Measurements from ENCODE around the gene SLC37A4. TPM values are rescaled to one million over a fixed set of nuclear protein-coding genes. Genes with fewer than 3 reads are reported as not detected.

The SLC37A4 gene
- total and polyA plus RNA-seq, 2 experiments from 2014 or later = 7.9 to 13.7 TPM

DNA sequence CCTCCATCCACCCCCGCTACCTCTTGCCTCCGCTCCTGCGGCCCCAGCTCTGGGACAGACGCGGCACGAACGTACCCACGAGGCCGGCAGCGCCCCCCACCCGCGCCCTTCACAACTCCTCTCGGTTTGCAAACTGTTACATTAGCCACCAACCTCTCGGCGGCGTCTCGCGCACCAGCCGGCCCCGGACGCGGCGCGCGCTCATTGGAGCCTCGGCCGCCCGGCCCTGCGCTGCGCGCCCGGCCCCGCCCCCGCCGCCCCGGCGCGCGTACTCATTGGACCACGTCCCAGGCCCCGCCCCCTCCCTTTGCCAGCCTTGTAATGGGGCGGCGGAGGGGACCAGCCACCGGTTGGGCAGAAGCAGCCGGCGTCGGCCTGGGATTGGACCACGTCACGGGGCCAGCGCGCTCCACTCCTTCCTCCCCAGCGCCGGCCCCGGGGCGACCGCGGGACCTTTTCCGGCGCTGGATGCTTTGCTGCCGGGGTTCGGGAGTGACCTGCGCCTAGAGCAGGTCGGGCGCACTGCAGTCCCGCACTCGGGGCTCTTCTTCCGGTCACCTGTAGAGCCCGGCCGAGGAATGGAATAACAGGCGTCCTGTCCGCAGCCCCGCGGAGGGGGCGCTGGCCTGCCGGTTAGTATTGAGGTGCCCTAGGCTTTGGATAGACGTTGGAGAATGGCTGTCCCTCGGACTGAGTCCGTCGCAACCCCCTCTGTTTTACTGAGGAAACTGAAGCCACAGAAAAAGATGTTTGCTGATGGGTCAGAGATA lies 26.5 kb upstream of the SLC37A4 start, which contains the start of gene HYOU1:
TSS of gene HYOU1 (minus strand) at position 206 of the 770 bp plus-strand sequence. CDS start 1,045 bp downstream, outside the sequence.
- Histone ChIP-seq H2AFZ (peak within 1 kb of the TSS; percentile 86), H4K20me1 (ENCODE audit: insufficient read depth) (no peaks in the 10 kb centered on the region), H3K27ac (peak within 1 kb of the TSS; percentile 82), H3K9ac (peak within 1 kb of the TSS; percentile 93), H3K79me2 (ENCODE audit: insufficient read depth) (peaks cover 57% of the 10 kb centered on the region), H3K4me3 (peak within 1 kb of the TSS; percentile 91), H3K36me3 (ENCODE audit: low read depth) (peaks cover 18% of the 10 kb centered on the region; the same call in 1 of the 2 replicates), H3K4me2 (ENCODE audit: unreplicated experiment) (peak within 1 kb of the TSS; percentile 87), H3K9me2 (ENCODE audit: insufficient read depth) (no peaks in the 10 kb centered on the region), H3K27me3 (replicated peaks; ENCODE audit: insufficient read depth) (no peaks in the 10 kb centered on the region), H3K9me3 (ENCODE audit: low read depth) (no peaks in the 10 kb centered on the region), H3F3A (ENCODE audit: insufficient read depth) (peaks cover 10% of the 10 kb centered on the region; the same call in 1 of the 2 replicates), H3K4me1 (ENCODE audit: insufficient read depth) (peaks cover 13% of the 10 kb centered on the region; the same call in 1 of the 2 replicates)
- no peak for TF ChIP-seq EZH2 (IDR thresholded peaks at IDR 0.05; ENCODE audit: insufficient read depth, poor library complexity, severe bottlenecking)
- no peak for TF ChIP-seq EZH2phosphoT487 (IDR thresholded peaks at IDR 0.05; ENCODE audit: insufficient read depth, low read depth)
- in situ Hi-C loops (cut with MboI) = no loop called here
- WGBS, 2 experiments (ENCODE audit: low coverage in 1 of 2, low lambda C conversion rate in 2 of 2, missing lambda C conversion rate in 2 of 2) = 1% methylated on average over 57 to 70 of the region's 79 CpGs
- DNase-seq = peak; percentile 99

DNA sequence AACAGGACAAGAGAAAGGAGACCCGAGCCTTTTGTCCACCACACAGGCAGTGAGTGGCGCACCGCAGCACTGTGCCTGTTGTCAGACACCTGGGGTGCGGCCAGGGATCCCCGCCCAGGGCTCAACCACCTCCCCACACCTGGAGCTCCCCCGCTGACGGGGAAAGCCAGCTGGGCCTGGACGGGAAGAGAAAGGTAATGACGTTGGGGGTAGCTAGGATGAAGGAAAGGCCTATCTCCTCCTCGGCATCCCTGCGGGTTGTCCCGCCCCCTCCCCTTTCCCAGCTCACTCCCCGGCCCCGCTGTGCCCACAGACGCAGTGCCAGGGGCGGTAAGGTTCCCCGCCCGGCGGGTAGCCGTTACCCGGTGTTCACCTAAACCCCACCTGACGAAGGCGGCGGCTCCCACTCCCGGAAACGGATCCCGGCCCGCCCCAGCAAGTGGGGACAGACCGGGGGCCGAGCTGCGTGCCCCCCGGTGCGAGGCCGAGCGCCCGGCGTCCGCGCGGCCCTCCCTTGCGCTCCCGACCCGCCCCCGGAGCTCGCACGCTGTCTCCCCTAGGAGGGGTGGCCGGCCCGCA lies 25.8 kb upstream of the SLC37A4 start:
- Histone ChIP-seq H3K4me3 (peak overlapping the region; percentile 88), H3K27me3 (replicated peaks; ENCODE audit: insufficient read depth) (no peaks in the 10 kb centered on the region), H3F3A (ENCODE audit: insufficient read depth) (peaks cover 10% of the 10 kb centered on the region; the same call in 1 of the 2 replicates), H3K36me3 (ENCODE audit: low read depth) (peaks cover 18% of the 10 kb centered on the region; the same call in 1 of the 2 replicates), H3K9ac (peak overlapping the region; percentile 93), H3K79me2 (ENCODE audit: insufficient read depth) (peaks cover 55% of the 10 kb centered on the region), H3K9me3 (ENCODE audit: low read depth) (no peaks in the 10 kb centered on the region), H2AFZ (peak overlapping the region; percentile 72), H4K20me1 (ENCODE audit: insufficient read depth) (no peaks in the 10 kb centered on the region), H3K4me1 (ENCODE audit: insufficient read depth) (peaks cover 13% of the 10 kb centered on the region; the same call in 1 of the 2 replicates), H3K4me2 (ENCODE audit: unreplicated experiment) (peak overlapping the region; percentile 78), H3K27ac (peak overlapping the region; percentile 82), H3K9me2 (ENCODE audit: insufficient read depth) (no peaks in the 10 kb centered on the region)
- 0 to 1% methylated on average over 28 to 46 of the region's 48 CpGs for WGBS, 2 experiments (ENCODE audit: low coverage in 1 of 2, low lambda C conversion rate in 2 of 2, missing lambda C conversion rate in 2 of 2)
- in situ Hi-C loops (cut with MboI) = no loop called here
- TF ChIP-seq EZH2phosphoT487 (IDR thresholded peaks at IDR 0.05; ENCODE audit: insufficient read depth, low read depth) (no peak), EZH2 (IDR thresholded peaks at IDR 0.05; ENCODE audit: insufficient read depth, poor library complexity, severe bottlenecking) (no peak)
- peak; percentile 54 for DNase-seq

DNA sequence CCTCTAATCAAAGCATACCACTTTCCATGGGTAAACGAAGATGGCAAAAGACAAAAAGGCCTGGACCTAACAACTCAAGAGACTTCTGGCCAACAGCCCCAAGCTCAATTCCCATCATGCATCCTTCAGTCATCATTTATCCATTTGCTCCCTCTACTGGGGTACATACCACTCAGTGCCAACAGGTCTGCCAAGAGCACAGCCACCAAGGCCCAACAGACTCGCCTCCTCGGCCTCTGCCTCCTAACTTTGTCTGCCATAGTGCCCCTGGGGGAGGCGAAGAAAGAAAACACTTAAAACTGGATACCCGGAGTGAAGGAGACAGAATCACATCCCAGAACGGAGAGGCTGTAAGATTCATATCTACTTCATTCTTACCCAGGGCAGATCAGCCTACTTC lies 25.2 kb upstream of the SLC37A4 start:
- peak overlapping the region; percentile 72 for H2AFZ ChIP-seq
- DNase-seq = peak; percentile 62

DNA sequence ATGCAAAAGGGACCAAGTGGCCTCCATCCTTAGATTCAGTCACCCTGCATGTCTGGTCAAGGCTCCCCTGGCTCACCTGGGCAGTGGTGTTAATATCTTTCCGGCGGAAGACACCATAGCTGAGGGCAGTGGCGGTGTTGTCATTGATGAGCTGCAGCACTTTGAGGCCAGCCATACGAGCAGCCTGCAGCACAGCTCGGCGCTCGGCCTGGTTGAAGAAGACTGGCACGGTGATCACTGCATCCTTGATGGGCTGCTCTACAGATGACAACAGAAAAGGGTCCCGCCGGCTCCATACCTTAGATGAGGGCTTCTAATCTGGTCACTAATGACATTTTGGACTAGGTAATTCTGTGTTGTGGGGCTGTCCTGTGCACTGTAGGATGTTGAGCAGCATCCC lies 23.7 kb upstream of the SLC37A4 start:
- no peaks in the 10 kb centered on the region for H3K27me3 ChIP-seq (replicated peaks; ENCODE audit: insufficient read depth)
- no peak overlapping the region for H3K27ac ChIP-seq
- peaks cover 33% of the 10 kb centered on the region; the same call in 1 of the 2 replicates for H3K36me3 ChIP-seq (ENCODE audit: low read depth)
- no peaks in the 10 kb centered on the region for H3K9me3 ChIP-seq (ENCODE audit: low read depth)
- no peak overlapping the region for H3K4me3 ChIP-seq
- H3K4me1 ChIP-seq (ENCODE audit: insufficient read depth) = peaks cover 13% of the 10 kb centered on the region; the same call in 1 of the 2 replicates
- no peaks in the 10 kb centered on the region for H4K20me1 ChIP-seq (ENCODE audit: insufficient read depth)
- WGBS, 2 experiments (ENCODE audit: low coverage in 1 of 2, low lambda C conversion rate in 2 of 2, missing lambda C conversion rate in 2 of 2) = 98 to 99% methylated on average over 10 of the region's 10 CpGs
- peaks cover 39% of the 10 kb centered on the region for H3K79me2 ChIP-seq (ENCODE audit: insufficient read depth)
- no peak overlapping the region for H3K4me2 ChIP-seq (ENCODE audit: unreplicated experiment)
- no peaks in the 10 kb centered on the region for H3K9me2 ChIP-seq (ENCODE audit: insufficient read depth)
- no peak overlapping the region for H3K9ac ChIP-seq
- no peak for DNase-seq
- TF ChIP-seq EZH2 (IDR thresholded peaks at IDR 0.05; ENCODE audit: insufficient read depth, poor library complexity, severe bottlenecking) (no peak), EZH2phosphoT487 (IDR thresholded peaks at IDR 0.05; ENCODE audit: insufficient read depth, low read depth) (no peak)
- H3F3A ChIP-seq (ENCODE audit: insufficient read depth) = peaks cover 10% of the 10 kb centered on the region; the same call in 1 of the 2 replicates
- in situ Hi-C loops (cut with MboI) = no loop called here
- H2AFZ ChIP-seq = no peak overlapping the region

More for the DNA sequence above, 25.2 kb upstream of the SLC37A4 start:
- H3F3A ChIP-seq (ENCODE audit: insufficient read depth) = peaks cover 10% of the 10 kb centered on the region; the same call in 1 of the 2 replicates
- peak overlapping the region; percentile 88 for H3K4me3 ChIP-seq
- H3K4me2 ChIP-seq (ENCODE audit: unreplicated experiment) = peak overlapping the region; percentile 78
- H3K9me3 ChIP-seq (ENCODE audit: low read depth) = no peaks in the 10 kb centered on the region
- H3K4me1 ChIP-seq (ENCODE audit: insufficient read depth) = peaks cover 13% of the 10 kb centered on the region; the same call in 1 of the 2 replicates
- H3K9me2 ChIP-seq (ENCODE audit: insufficient read depth) = no peaks in the 10 kb centered on the region
- no peaks in the 10 kb centered on the region for H3K27me3 ChIP-seq (replicated peaks; ENCODE audit: insufficient read depth)
- in situ Hi-C loops (cut with MboI) = no loop called here
- H3K27ac ChIP-seq = peak overlapping the region; percentile 82
- 24 to 30% methylated on average over 6 of the region's 6 CpGs for WGBS, 2 experiments (ENCODE audit: low coverage in 1 of 2, low lambda C conversion rate in 2 of 2, missing lambda C conversion rate in 2 of 2)
- peaks cover 49% of the 10 kb centered on the region for H3K79me2 ChIP-seq (ENCODE audit: insufficient read depth)
- H3K36me3 ChIP-seq (ENCODE audit: low read depth) = peaks cover 19% of the 10 kb centered on the region; the same call in 1 of the 2 replicates
- no peak for TF ChIP-seq EZH2phosphoT487 (IDR thresholded peaks at IDR 0.05; ENCODE audit: insufficient read depth, low read depth)
- TF ChIP-seq EZH2 (IDR thresholded peaks at IDR 0.05; ENCODE audit: insufficient read depth, poor library complexity, severe bottlenecking) = no peak
- peak overlapping the region; percentile 93 for H3K9ac ChIP-seq
- H4K20me1 ChIP-seq (ENCODE audit: insufficient read depth) = no peaks in the 10 kb centered on the region

All from GM23248 (cell line).